Endodermal cell (in vitro differentiated cells): ENCODE data around the gene UROC1. TPM values are rescaled to one million over a fixed set of nuclear protein-coding genes. Genes with fewer than 3 reads are reported as not detected.

Experiments
- DNase-seq: peaks from one replicate; pipeline ENCODE4 v3.0.0-alpha.2; 2017
- H3K27ac ChIP-seq: 2 replicates; pipeline ENCODE4 v1.5.1; 2013; ENCODE audit warnings: mild to moderate bottlenecking, low read depth, low read length, moderate library complexity
- H3K27me3 ChIP-seq: 2 replicates; pipeline ENCODE4 v1.6.1; 2013; ENCODE audit warnings: mild to moderate bottlenecking, low read length, moderate library complexity; ENCODE audit not compliant: insufficient read depth, control insufficient read depth, poor library complexity, severe bottlenecking
- H3K36me3 ChIP-seq: 2 replicates; pipeline ENCODE4 v1.7.0; 2013; ENCODE audit warnings: mild to moderate bottlenecking, low read length, moderate library complexity; ENCODE audit not compliant: control insufficient read depth, insufficient read depth
- H3K4me1 ChIP-seq: one replicate; pipeline ENCODE4 v1.7.0; 2013; ENCODE audit warnings: low read length; ENCODE audit not compliant: control insufficient read depth, insufficient read depth
- H3K4me3 ChIP-seq: 2 replicates; pipeline ENCODE4 v1.5.1; 2013; ENCODE audit warnings: mild to moderate bottlenecking, low read length, moderate library complexity
- H3K9ac ChIP-seq: 2 replicates; pipeline ENCODE4 v1.6.1; 2013; ENCODE audit warnings: mild to moderate bottlenecking, low read length, moderate library complexity; ENCODE audit not compliant: poor library complexity, severe bottlenecking; ENCODE audit errors: extremely low read depth
- H3K9me3 ChIP-seq: 2 replicates; pipeline ENCODE4 v1.6.1; 2013; ENCODE audit warnings: mild to moderate bottlenecking, low read length, moderate library complexity; ENCODE audit not compliant: control insufficient read depth
- H3K27ac Mint-ChIP-seq: 2 replicates; pipeline ENCODE4 v1.8.0; 2020; ENCODE audit warnings: mixed read lengths
- H3K27me3 Mint-ChIP-seq: 2 replicates; pipeline ENCODE4 v1.8.0; 2021; ENCODE audit warnings: mild to moderate bottlenecking, mixed read lengths; ENCODE audit not compliant: insufficient read depth
- H3K36me3 Mint-ChIP-seq: 2 replicates; pipeline ENCODE4 v1.8.0; 2020; ENCODE audit warnings: low read depth, mixed read lengths
- H3K4me1 Mint-ChIP-seq: 2 replicates; pipeline ENCODE4 v1.8.0; 2020; ENCODE audit warnings: mixed read lengths
- H3K4me3 Mint-ChIP-seq: 2 replicates; pipeline ENCODE4 v1.8.0; 2020; ENCODE audit warnings: mild to moderate bottlenecking, moderate library complexity, mixed read lengths
- H3K9me3 Mint-ChIP-seq: 2 replicates; pipeline ENCODE4 v1.8.0; 2020; ENCODE audit warnings: mild to moderate bottlenecking, mixed read lengths
- CTCF ChIP-seq: fragments of 200-600 bp; sonication (generic); conservative IDR thresholded peaks from 2 replicates; pipeline ENCODE4 v1.5.0; 2021; ENCODE audit warnings: antibody characterized with exemption, mild to moderate bottlenecking
- WGBS, 2 experiments: methylation state at CpG; one replicate each; pipeline versions ENCODE4 v1.1.5 to v1.1.7; 2013; ENCODE audit warnings: missing lambda C conversion rate in 2 of 2, mixed read lengths in 1 of 2; ENCODE audit not compliant: insufficient coverage in 1 of 2, insufficient read length in 1 of 2; 5-methylcytosine and 5-hydroxymethylcytosine counted together
- total RNA-seq, 2 donors: library from RNA; stranded (reverse); fragmentation: NEBNext Ultra II Directional in 1 of 2; extraction: Animal tissue kit (Norgen Biotek cat#: 25700) in 1 of 2; gene quantifications; 2 replicates in 1 of 2; 3 replicates in 1 of 2; pipeline ENCODE4 v1.2.1, GENCODE V29; 2021

Gene UROC1
- total RNA-seq, 2 donors from 2014 or later = not detected

- H3K36me3 ChIP-seq = no peaks in the 10 kb centered on the region
- Mint-ChIP-seq H3K36me3 (no peaks in the 10 kb centered on the region), H3K27ac (no peak within 1 kb of the TSS), H3K4me1 (peaks cover 6% of the 10 kb centered on the region), H3K9me3 (no peaks in the 10 kb centered on the region), H3K27me3 (peaks cover 31% of the 10 kb centered on the region), H3K4me3 (peak within 1 kb of the TSS; percentile 59)
- H3K4me1 ChIP-seq = no peaks in the 10 kb centered on the region
- H3K27ac ChIP-seq = no peak within 1 kb of the TSS
- no peaks in the 10 kb centered on the region for H3K9me3 ChIP-seq
- 10 to 16% methylated on average over 26 to 56 of the region's 56 CpGs for WGBS, 2 experiments
- H3K27me3 ChIP-seq = peaks cover 27% of the 10 kb centered on the region
- peak within 1 kb of the TSS; percentile 72 for H3K4me3 ChIP-seq
- peak; percentile 10 for TF ChIP-seq CTCF
- peak; percentile 88 for DNase-seq
- no peak within 1 kb of the TSS for H3K9ac ChIP-seq
Observed at GRCh38 chr3:126523745-126524428, 6.3 kb upstream of the UROC1 start, which contains the start of gene CHST13. CHST13 (plus strand) TSS chr3:126524155; CDS start chr3:126524333, 178 bp downstream.

- no peak overlapping the region for H3K9ac ChIP-seq
- WGBS, 2 experiments = 10% methylated on average over 6 of the region's 6 CpGs; no CpG with 5 or more reads in 1 of the 2 experiments
- Mint-ChIP-seq H3K4me3 (no peak overlapping the region), H3K36me3 (no peaks in the 10 kb centered on the region), H3K27me3 (peaks cover 31% of the 10 kb centered on the region), H3K9me3 (no peaks in the 10 kb centered on the region), H3K27ac (no peak overlapping the region), H3K4me1 (peaks cover 11% of the 10 kb centered on the region)
- H3K4me3 ChIP-seq = no peak overlapping the region
- peak; percentile 90 for DNase-seq
- no peaks in the 10 kb centered on the region for H3K9me3 ChIP-seq
- peaks cover 7% of the 10 kb centered on the region for H3K4me1 ChIP-seq
- no peak overlapping the region for H3K27ac ChIP-seq
- peak; percentile 95 for TF ChIP-seq CTCF
- H3K36me3 ChIP-seq = no peaks in the 10 kb centered on the region
- peaks cover 27% of the 10 kb centered on the region for H3K27me3 ChIP-seq
Observed at GRCh38 chr3:126522363-126522788, 4.8 kb upstream of the UROC1 start.

- Histone ChIP-seq H3K27ac (no peak overlapping the region), H3K9ac (no peak overlapping the region), H3K36me3 (no peaks in the 10 kb centered on the region), H3K9me3 (no peaks in the 10 kb centered on the region), H3K4me3 (no peak overlapping the region), H3K4me1 (peaks cover 7% of the 10 kb centered on the region), H3K27me3 (peaks cover 27% of the 10 kb centered on the region)
- TF ChIP-seq CTCF = no peak
- no peak for DNase-seq
- Mint-ChIP-seq H3K4me3 (no peak overlapping the region), H3K4me1 (peaks cover 11% of the 10 kb centered on the region), H3K27ac (no peak overlapping the region), H3K27me3 (peaks cover 31% of the 10 kb centered on the region), H3K36me3 (no peaks in the 10 kb centered on the region), H3K9me3 (no peaks in the 10 kb centered on the region)
- WGBS, 2 experiments = 89 to 93% methylated on average over 7 to 11 of the region's 11 CpGs
Observed at GRCh38 chr3:126521122-126521891, 3.7 kb upstream of the UROC1 start.
